Lower lobe of right lung (tissue), 2 donors: ENCODE results near the gene OCLN. TPM values are rescaled to one million over a fixed set of nuclear protein-coding genes. Genes with fewer than 3 reads are reported as not detected.
"Not testable (repeated sequence)": the region's sequence is repeated elsewhere in the genome, so short reads cannot be mapped to it uniquely, and the experiment has no call there.

Experiments used
- ATAC-seq, 2 donors: fragments of 200-7000 bp; cut with Tn5 transposase; one replicate each; pipeline ENCODE4 v1.9.1; 2020 to 2022; ENCODE audit warnings: mild to moderate bottlenecking in 2 of 2, moderate library complexity in 2 of 2
- DNase-seq: peaks from one replicate; pipeline ENCODE4 v3.0.0-alpha.2; 2020
- H3K27ac ChIP-seq: fragments of 200-600 bp; one replicate; pipeline ENCODE4 v1.8.0; 2022
- H3K27me3 ChIP-seq: fragments of 200-600 bp; one replicate; pipeline ENCODE4 v1.8.0; 2022; ENCODE audit warnings: low read depth
- H3K36me3 ChIP-seq: fragments of 200-600 bp; one replicate; pipeline ENCODE4 v1.8.0; 2022; ENCODE audit warnings: mild to moderate bottlenecking
- H3K4me1 ChIP-seq: fragments of 200-600 bp; one replicate; pipeline ENCODE4 v1.8.0; 2022
- H3K4me3 ChIP-seq: fragments of 200-600 bp; one replicate; pipeline ENCODE4 v1.8.0; 2022; ENCODE audit warnings: mild to moderate bottlenecking
- H3K9me3 ChIP-seq: fragments of 200-600 bp; one replicate; pipeline ENCODE4 v1.8.0; 2022
- CTCF ChIP-seq: fragments of 200-600 bp; IDR thresholded peaks from one replicate; pipeline ENCODE4 v1.8.0; 2022; ENCODE audit warnings: antibody characterized with exemption, mild to moderate bottlenecking
- intact Hi-C: fragments of 100-400 bp; cut with DNase I; formaldehyde crosslinking; loops from one replicate; pipeline ENCODE4 v1.11.0; 2022
- total RNA-seq: library from RNA; stranded (reverse); fragmentation: NEBNext Ultra II Directional; extraction: Animal tissue kit (Norgen Biotek cat#: 25700); gene quantifications from one replicate; pipeline ENCODE4 v1.2.1, GENCODE V29; 2021
- donor health status: DM: no; HTN: yes; CAD: no; lungs with severe emphysema.

The OCLN gene
- total RNA-seq, 1 donor from 2014 or later: 121 TPM

- H3K36me3 ChIP-seq: peaks cover 53% of the 10 kb centered on the region
- no peak for DNase-seq
- peaks cover 20% of the 10 kb centered on the region for H3K4me1 ChIP-seq
- H3K9me3 ChIP-seq: no peaks in the 10 kb centered on the region
- no peak for TF ChIP-seq CTCF
- no peak overlapping the region for H3K27ac ChIP-seq
- intact Hi-C loops: no loop called here
- ATAC-seq: peak in 1 of 2 donors; percentile 65
- no peak overlapping the region for H3K4me3 ChIP-seq
- H3K27me3 ChIP-seq: no peaks in the 10 kb centered on the region
Observed at GRCh38 chr5:69509212-69509611, 16.6 kb downstream of the OCLN start.

- TF ChIP-seq CTCF: no peak
- Histone ChIP-seq H3K36me3 (peaks cover 40% of the 10 kb centered on the region), H3K9me3 (no peaks in the 10 kb centered on the region), H3K27me3 (no peaks in the 10 kb centered on the region), H3K4me1 (peaks cover 20% of the 10 kb centered on the region), H3K27ac (no peak overlapping the region), H3K4me3 (no peak overlapping the region)
- no peak for ATAC-seq
- no peak for DNase-seq
- intact Hi-C loops: no loop called here
Observed at GRCh38 chr5:69510694-69511093, 18.1 kb downstream of the OCLN start.

GRCh38 chr5:69512740-69513260, 20.2 kb downstream of the OCLN start:
- Histone ChIP-seq H3K27ac (peak overlapping the region; percentile 19), H3K9me3 (no peaks in the 10 kb centered on the region), H3K4me3 (no peak overlapping the region), H3K36me3 (peaks cover 22% of the 10 kb centered on the region), H3K27me3 (no peaks in the 10 kb centered on the region), H3K4me1 (peaks cover 23% of the 10 kb centered on the region)
- TF ChIP-seq CTCF: no peak
- ATAC-seq: peak in 1 of 2 donors; percentile 4
- no peak for DNase-seq
- intact Hi-C loops: no loop called here

GRCh38 chr5:69515570-69515969, 23.0 kb downstream of the OCLN start:
- DNase-seq, H3K27ac ChIP-seq, ATAC-seq, H3K27me3 ChIP-seq, H3K36me3 ChIP-seq, H3K9me3 ChIP-seq, H3K4me3 ChIP-seq, intact Hi-C loops: not testable (repeated sequence)
- peaks cover 42% of the 10 kb centered on the region for H3K4me1 ChIP-seq

- no peaks in the 10 kb centered on the region for H3K27me3 ChIP-seq
- intact Hi-C loops: no loop called here
- H3K9me3 ChIP-seq: no peaks in the 10 kb centered on the region
- no peak for TF ChIP-seq CTCF
- ATAC-seq (no peak), DNase-seq (no peak)
- H3K36me3 ChIP-seq: no peaks in the 10 kb centered on the region
- peak overlapping the region; percentile 72 for H3K27ac ChIP-seq
- H3K4me1 ChIP-seq: peaks cover 51% of the 10 kb centered on the region
- no peak overlapping the region for H3K4me3 ChIP-seq
Observed at GRCh38 chr5:69516769-69517168, 24.2 kb downstream of the OCLN start.

GRCh38 chr5:69517763-69518212, 25.2 kb downstream of the OCLN start:
- Histone ChIP-seq H3K36me3 (no peaks in the 10 kb centered on the region), H3K27me3 (no peaks in the 10 kb centered on the region), H3K4me3 (no peak overlapping the region), H3K27ac (peak overlapping the region; percentile 72), H3K9me3 (no peaks in the 10 kb centered on the region), H3K4me1 (peaks cover 46% of the 10 kb centered on the region)
- TF ChIP-seq CTCF: no peak
- intact Hi-C loops: no loop called here
- DNase-seq (no peak), ATAC-seq (peak; percentile 90 to 94)
